K562 (cell line): Measurements from ENCODE around the gene CFD. TPM values are rescaled to one million over a fixed set of nuclear protein-coding genes. Genes with fewer than 3 reads are reported as not detected.

ENCODE experiments used
- AFF4 ChIP-seq: sonication (generic); formaldehyde crosslinking; IDR thresholded peaks from 2 replicates; pipeline ENCODE4 v1.8.0; 2023; ENCODE audit warnings: mild to moderate bottlenecking, missing genetic modification reagents
- ARID2 ChIP-seq: fragments of 450-650 bp; IDR thresholded peaks from 2 replicates; pipeline ENCODE4 v1.6.1; 2017; ENCODE audit warnings: antibody characterized with exemption, mild to moderate bottlenecking
- CHCHD3 ChIP-seq: fragments of 250-450 bp; sonication (Bioruptor Pico); IDR thresholded peaks from 2 replicates; pipeline ENCODE4 v2.1.2; 2022; ENCODE audit warnings: mild to moderate bottlenecking
- HEY1 ChIP-seq: fragments of 250-450 bp; sonication (Bioruptor Pico); IDR thresholded peaks from 2 replicates; pipeline ENCODE4 v1.5.0; 2020; ENCODE audit warnings: mild to moderate bottlenecking, moderate library complexity, borderline replicate concordance
- HNRNPK ChIP-seq: fragments of 200-400 bp; formaldehyde crosslinking; IDR thresholded peaks from one replicate; pipeline ENCODE4 v1.6.1; 2018; ENCODE audit warnings: mild to moderate bottlenecking, low read depth, low read length; ENCODE audit not compliant: poor library complexity, severe bottlenecking
- HSF4 ChIP-seq: fragments of 250-450 bp; sonication (Bioruptor Pico); IDR thresholded peaks from 2 replicates; pipeline ENCODE4 v2.1.2; 2022; ENCODE audit warnings: mild to moderate bottlenecking, moderate library complexity, borderline replicate concordance
- SRSF1 ChIP-seq: fragments of 200-400 bp; formaldehyde crosslinking; IDR thresholded peaks from 2 replicates; pipeline ENCODE4 v1.6.1; 2017; ENCODE audit warnings: mild to moderate bottlenecking, low read depth, low read length, moderate library complexity
- USF2 ChIP-seq: sonication (generic); formaldehyde crosslinking; IDR thresholded peaks from 2 replicates; pipeline ENCODE4 v1.5.0; 2020; ENCODE audit warnings: missing genetic modification reagents
- ZNF121 ChIP-seq: sonication (generic); formaldehyde crosslinking; conservative IDR thresholded peaks from 2 replicates; pipeline ENCODE4 v1.8.0; 2022; ENCODE audit warnings: missing genetic modification reagents
- ZNF232 ChIP-seq: sonication (generic); formaldehyde crosslinking; IDR thresholded peaks from 2 replicates; pipeline ENCODE4 v1.8.0; 2022; ENCODE audit warnings: mild to moderate bottlenecking, missing genetic modification reagents
- ZNF263 ChIP-seq: sonication (generic); formaldehyde crosslinking; IDR thresholded peaks from 2 replicates; pipeline ENCODE4 v1.8.0; 2022; ENCODE audit warnings: mild to moderate bottlenecking, missing genetic modification reagents, borderline replicate concordance
- ZNF707 ChIP-seq: fragments of 250-450 bp; sonication (Bioruptor Pico); conservative IDR thresholded peaks from 2 replicates; pipeline ENCODE4 v1.8.0; 2022; ENCODE audit warnings: inconsistent platforms, mild to moderate bottlenecking, moderate library complexity
- ZNF717 ChIP-seq: fragments of 250-450 bp; sonication (Bioruptor Pico); IDR thresholded peaks from 2 replicates; pipeline ENCODE4 v1.5.0; 2021
- ZZZ3 ChIP-seq: fragments of 450-650 bp; IDR thresholded peaks from 2 replicates; pipeline ENCODE4 v1.6.1; 2016; ENCODE audit warnings: antibody characterized with exemption, mild to moderate bottlenecking, moderate library complexity
- polyA plus RNA-seq, 8 experiments: library from polyadenylated mRNA; depleted of rRNA in 4 of 8; stranded (reverse) in 5 of 8; unstranded in 3 of 8; fragments of >200 nt; fragmentation: Nextera tagmentation in 2 of 8; fragmentation: Illumina TruSeq in 1 of 8; extraction: Ambion mirVana in 2 of 8; extraction: Trizol in 1 of 8; gene quantifications; 2 replicates each; pipeline versions ENCODE4 v1.2.1 to v1.2.3, GENCODE V29; 2011 to 2014; ENCODE audit warnings: inconsistent platforms in 1 of 8, missing spikeins in 1 of 8
- total RNA-seq, 7 experiments: library from RNA; depleted of rRNA in 6 of 7; stranded (reverse); fragments of >200 nt in 6 of 7; fragmentation: Illumina TruSeq in 2 of 7; extraction: Trizol in 2 of 7; gene quantifications; 2 replicates each; pipeline versions ENCODE4 v1.2.1 to v1.2.3, GENCODE V29; 2011 to 2021; ENCODE audit warnings: low replicate concordance in 1 of 7
- TF ChIP-seq, protein P1 (sequence below): fragments of 450-650 bp; IDR thresholded peaks from 2 replicates; pipeline ENCODE4 v1.6.1; 2014; ENCODE audit warnings: low read depth, mild to moderate bottlenecking, moderate library complexity, borderline replicate concordance
- TF ChIP-seq, protein P2 (sequence below): fragments of 450-650 bp; IDR thresholded peaks from 2 replicates; pipeline ENCODE4 v1.6.1; 2016; ENCODE audit warnings: borderline replicate concordance
- TF ChIP-seq, protein P3 (sequence below): sonication (generic); IDR thresholded peaks from 2 replicates; pipeline ENCODE4 v1.6.1; 2016

The CFD gene
- total and polyA plus RNA-seq, 9 of the 15 experiments (the other 6 are each of a cell fraction or from before 2014, with no cell fraction given): 0.52 to 59.4 (median 7.6) TPM

DNA sequence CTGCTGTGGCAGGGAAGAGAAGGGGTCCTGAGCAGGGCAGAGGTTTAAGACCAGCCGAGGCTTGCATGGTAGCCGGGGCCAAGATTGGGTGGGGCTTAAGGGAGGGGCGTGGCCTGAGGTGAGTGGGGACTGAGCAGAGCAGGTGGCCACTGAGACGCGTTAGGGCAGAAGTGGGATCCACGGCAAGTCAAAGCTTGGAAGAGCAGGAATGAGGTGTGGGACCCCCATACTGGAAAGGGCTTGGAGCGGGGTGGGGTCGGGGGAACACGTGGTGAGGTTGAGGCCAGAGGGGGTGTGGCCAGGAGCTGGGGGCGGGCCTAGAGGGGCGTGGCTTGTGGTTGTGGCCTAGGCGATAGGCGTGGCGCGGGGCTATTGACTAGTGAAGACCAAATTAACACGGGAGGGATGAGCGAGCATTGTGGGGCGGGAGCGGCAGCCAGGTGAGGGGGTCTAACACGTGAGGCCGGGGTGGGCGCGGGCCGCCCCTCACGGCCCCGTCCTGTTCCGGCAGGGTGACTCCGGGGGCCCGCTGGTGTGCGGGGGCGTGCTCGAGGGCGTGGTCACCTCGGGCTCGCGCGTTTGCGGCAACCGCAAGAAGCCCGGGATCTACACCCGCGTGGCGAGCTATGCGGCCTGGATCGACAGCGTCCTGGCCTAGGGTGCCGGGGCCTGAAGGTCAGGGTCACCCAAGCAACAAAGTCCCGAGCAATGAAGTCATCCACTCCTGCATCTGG lies 3.3 kb downstream of the CFD start (continued):
- TF ChIP-seq, protein P1, sequence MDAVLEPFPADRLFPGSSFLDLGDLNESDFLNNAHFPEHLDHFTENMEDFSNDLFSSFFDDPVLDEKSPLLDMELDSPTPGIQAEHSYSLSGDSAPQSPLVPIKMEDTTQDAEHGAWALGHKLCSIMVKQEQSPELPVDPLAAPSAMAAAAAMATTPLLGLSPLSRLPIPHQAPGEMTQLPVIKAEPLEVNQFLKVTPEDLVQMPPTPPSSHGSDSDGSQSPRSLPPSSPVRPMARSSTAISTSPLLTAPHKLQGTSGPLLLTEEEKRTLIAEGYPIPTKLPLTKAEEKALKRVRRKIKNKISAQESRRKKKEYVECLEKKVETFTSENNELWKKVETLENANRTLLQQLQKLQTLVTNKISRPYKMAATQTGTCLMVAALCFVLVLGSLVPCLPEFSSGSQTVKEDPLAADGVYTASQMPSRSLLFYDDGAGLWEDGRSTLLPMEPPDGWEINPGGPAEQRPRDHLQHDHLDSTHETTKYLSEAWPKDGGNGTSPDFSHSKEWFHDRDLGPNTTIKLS: no peak
- TF ChIP-seq CHCHD3 (CRISPR knock-in tag): no peak
- no peak for TF ChIP-seq ARID2
- TF ChIP-seq SRSF1: no peak
- no peak for TF ChIP-seq ZNF707 (CRISPR knock-in tag)
- no peak for TF ChIP-seq HEY1 (CRISPR knock-in tag)
- TF ChIP-seq, protein P2, sequence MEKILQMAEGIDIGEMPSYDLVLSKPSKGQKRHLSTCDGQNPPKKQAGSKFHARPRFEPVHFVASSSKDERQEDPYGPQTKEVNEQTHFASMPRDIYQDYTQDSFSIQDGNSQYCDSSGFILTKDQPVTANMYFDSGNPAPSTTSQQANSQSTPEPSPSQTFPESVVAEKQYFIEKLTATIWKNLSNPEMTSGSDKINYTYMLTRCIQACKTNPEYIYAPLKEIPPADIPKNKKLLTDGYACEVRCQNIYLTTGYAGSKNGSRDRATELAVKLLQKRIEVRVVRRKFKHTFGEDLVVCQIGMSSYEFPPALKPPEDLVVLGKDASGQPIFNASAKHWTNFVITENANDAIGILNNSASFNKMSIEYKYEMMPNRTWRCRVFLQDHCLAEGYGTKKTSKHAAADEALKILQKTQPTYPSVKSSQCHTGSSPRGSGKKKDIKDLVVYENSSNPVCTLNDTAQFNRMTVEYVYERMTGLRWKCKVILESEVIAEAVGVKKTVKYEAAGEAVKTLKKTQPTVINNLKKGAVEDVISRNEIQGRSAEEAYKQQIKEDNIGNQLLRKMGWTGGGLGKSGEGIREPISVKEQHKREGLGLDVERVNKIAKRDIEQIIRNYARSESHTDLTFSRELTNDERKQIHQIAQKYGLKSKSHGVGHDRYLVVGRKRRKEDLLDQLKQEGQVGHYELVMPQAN: peak; percentile 94
- peak; percentile 54 for TF ChIP-seq USF2 (CRISPR knock-in tag)
- TF ChIP-seq ZNF232 (CRISPR knock-in tag): 0 out of 2 replicates have a peak, but pooled peaks have one; percentile 72
- no peak for TF ChIP-seq HSF4 (CRISPR knock-in tag)
- TF ChIP-seq AFF4 (CRISPR knock-in tag): no peak
- no peak for TF ChIP-seq ZNF121 (CRISPR knock-in tag)
- TF ChIP-seq, protein P3, sequence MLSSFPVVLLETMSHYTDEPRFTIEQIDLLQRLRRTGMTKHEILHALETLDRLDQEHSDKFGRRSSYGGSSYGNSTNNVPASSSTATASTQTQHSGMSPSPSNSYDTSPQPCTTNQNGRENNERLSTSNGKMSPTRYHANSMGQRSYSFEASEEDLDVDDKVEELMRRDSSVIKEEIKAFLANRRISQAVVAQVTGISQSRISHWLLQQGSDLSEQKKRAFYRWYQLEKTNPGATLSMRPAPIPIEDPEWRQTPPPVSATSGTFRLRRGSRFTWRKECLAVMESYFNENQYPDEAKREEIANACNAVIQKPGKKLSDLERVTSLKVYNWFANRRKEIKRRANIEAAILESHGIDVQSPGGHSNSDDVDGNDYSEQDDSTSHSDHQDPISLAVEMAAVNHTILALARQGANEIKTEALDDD: peak; percentile 52; the same call in 1 of the 2 replicates
- TF ChIP-seq ZZZ3: no peak
- TF ChIP-seq ZNF263 (CRISPR knock-in tag): 0 out of 2 replicates have a peak, but pooled peaks have one; percentile 45
- TF ChIP-seq HNRNPK: no peak
- no peak for TF ChIP-seq ZNF717 (CRISPR knock-in tag)
